Keratinocyte (primary cell): ENCODE results near the gene CFAP100. TPM values are rescaled to one million over a fixed set of nuclear protein-coding genes. Genes with fewer than 3 reads are reported as not detected.

Experiments
- DNase-seq: peaks from one replicate; pipeline ENCODE4 v3.0.0-alpha.2; 2011; ENCODE audit warnings: low read depth, missing footprints, low spot score
- FAIRE-seq: peaks from 2 replicates; lab custom pipeline; 2011; peaks lifted over from hg19 to GRCh38; lab: Jason Lieb, UNC
- H2AFZ ChIP-seq: 2 replicates; pipeline ENCODE4 v1.6.0; 2012; ENCODE audit warnings: low read length, control low read depth, inconsistent platforms; ENCODE audit not compliant: control insufficient read depth
- H3K27ac ChIP-seq: 2 replicates; pipeline ENCODE4 v1.5.1; 2011; ENCODE audit warnings: low read length; ENCODE audit not compliant: control insufficient read depth, insufficient read depth
- H3K27me3 ChIP-seq: 3 replicates; pipeline ENCODE4 v1.6.0; 2011; ENCODE audit warnings: low read length; ENCODE audit not compliant: control insufficient read depth, insufficient read depth; ENCODE audit errors: extremely low read depth
- H3K36me3 ChIP-seq, 2 experiments: 2 replicates in 1 of 2; 3 replicates in 1 of 2; pipeline ENCODE4 v1.5.1; 2011; ENCODE audit warnings: low read length in 2 of 2, mild to moderate bottlenecking in 1 of 2; ENCODE audit not compliant: control insufficient read depth in 2 of 2, insufficient read depth in 2 of 2; ENCODE audit errors: extremely low read depth in 1 of 2
- H3K4me1 ChIP-seq: 3 replicates; pipeline ENCODE4 v1.5.1; 2011; ENCODE audit warnings: low read length; ENCODE audit not compliant: control insufficient read depth, insufficient read depth; ENCODE audit errors: extremely low read depth
- H3K4me2 ChIP-seq: 3 replicates; pipeline ENCODE4 v1.6.0; 2011; ENCODE audit warnings: low read depth, low read length; ENCODE audit not compliant: control insufficient read depth, insufficient read depth; ENCODE audit errors: extremely low read depth
- H3K4me3 ChIP-seq, 3 experiments: fragments of 200-600 bp in 1 of 3; sonication (generic) in 1 of 3; 2 replicates in 2 of 3; 3 replicates in 1 of 3; pipeline ENCODE4 v1.5.1; 2011 to 2016; ENCODE audit warnings: low read length in 3 of 3, mild to moderate bottlenecking in 3 of 3, control low read depth in 2 of 3, inconsistent platforms in 1 of 3, low read depth in 1 of 3, mixed read lengths in 1 of 3, mixed run types in 1 of 3, moderate library complexity in 1 of 3; ENCODE audit not compliant: control insufficient read depth in 2 of 3, insufficient read depth in 2 of 3; ENCODE audit errors: extremely low read depth in 1 of 3
- H3K79me2 ChIP-seq: 2 replicates; pipeline ENCODE4 v1.6.0; 2012; ENCODE audit warnings: low read length; ENCODE audit not compliant: control insufficient read depth, insufficient read depth
- H3K9ac ChIP-seq: 3 replicates; pipeline ENCODE4 v1.6.0; 2011; ENCODE audit warnings: low read length; ENCODE audit not compliant: control insufficient read depth, insufficient read depth; ENCODE audit errors: extremely low read depth
- H3K9me1 ChIP-seq: 3 replicates; pipeline ENCODE4 v1.6.0; 2011; ENCODE audit warnings: low read length; ENCODE audit not compliant: control insufficient read depth, insufficient read depth; ENCODE audit errors: extremely low read depth
- H3K9me3 ChIP-seq: 2 replicates; pipeline ENCODE4 v1.5.1; 2012; ENCODE audit warnings: low read depth, low read length; ENCODE audit not compliant: control insufficient read depth
- H4K20me1 ChIP-seq: 3 replicates; pipeline ENCODE4 v1.6.0; 2011; ENCODE audit warnings: low read length; ENCODE audit not compliant: control insufficient read depth, insufficient read depth; ENCODE audit errors: extremely low read depth
- EZH2 ChIP-seq: IDR thresholded peaks from one replicate; pipeline ENCODE4 v1.6.1; 2012; ENCODE audit warnings: inconsistent platforms, mild to moderate bottlenecking, low read length, moderate library complexity
- dilution Hi-C: fragments of 300-500 bp; cut with MboI; formaldehyde crosslinking; loops from one replicate; pipeline ENCODE4 v1.7.0; 2020; ENCODE audit warnings: low sequenced_read_pairs; ENCODE audit not compliant: extremely low pct_ligation_motif_present
- polyA plus RNA-seq, 5 experiments: library from polyadenylated mRNA; depleted of rRNA in 3 of 5; stranded (reverse) in 3 of 5; stranded (forward) in 1 of 5; unstranded in 1 of 5; fragments of >200 nt; gene quantifications; 1 replicate in 1 of 5; 2 replicates in 3 of 5; 3 replicates in 1 of 5; pipeline versions ENCODE4 v1.2.1 to v1.2.3, GENCODE V29; 2011 to 2012; ENCODE audit warnings: missing spikeins in 2 of 5, low read depth in 1 of 5, low replicate concordance in 1 of 5
- TF ChIP-seq, protein P1 (sequence below), 3 experiments: IDR thresholded peaks in 1 of 3; conservative IDR thresholded peaks in 1 of 3; optimal IDR thresholded peaks in 1 of 3; 2 replicates in 2 of 3; 3 replicates in 1 of 3; pipeline versions ENCODE3 to v1.5.1; 2011; ENCODE audit warnings: low read length in 3 of 3, mild to moderate bottlenecking in 3 of 3, moderate library complexity in 2 of 3, control low read depth in 1 of 3, inconsistent platforms in 1 of 3; ENCODE audit not compliant: insufficient read depth in 2 of 3; ENCODE audit errors: extremely low read depth in 1 of 3

The CFAP100 gene
- polyA plus RNA-seq, 1 donor (not counting 4 experiments of a cell fraction or from before 2014, with no cell fraction given), result not detected

DNA sequence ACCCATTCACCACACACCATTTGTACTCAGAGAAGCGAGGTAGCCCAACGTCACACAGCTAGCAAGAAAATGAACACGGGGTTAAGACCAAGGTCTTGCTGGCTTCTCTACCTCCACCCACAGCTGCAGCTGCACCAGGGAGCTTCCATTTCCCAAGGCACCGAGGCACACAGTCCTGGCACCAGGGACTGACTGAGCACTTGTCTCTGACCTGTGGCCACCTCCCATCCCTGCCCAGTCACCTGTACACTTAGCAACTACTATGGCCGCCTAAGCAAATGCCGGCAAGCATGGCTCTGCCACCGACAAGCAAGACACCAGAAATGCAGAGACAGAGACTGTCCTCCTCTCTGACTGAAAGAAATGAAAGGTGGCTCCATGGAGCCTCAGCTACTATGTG, 65.7 kb downstream of the CFAP100 start:
- FAIRE-seq, result no peak
- Histone ChIP-seq H3K27me3 (no peaks in the 10 kb centered on the region), H3K4me2 (no peak overlapping the region), H3K79me2 (peaks cover 17% of the 10 kb centered on the region), H3K9me1 (no peaks in the 10 kb centered on the region), H3K4me3 (no peak overlapping the region), H3K4me1 (no peaks in the 10 kb centered on the region), H4K20me1 (peaks cover 5% of the 10 kb centered on the region), H2AFZ (no peak overlapping the region), H3K27ac (no peak overlapping the region), H3K9me3 (no peaks in the 10 kb centered on the region), H3K9ac (no peak overlapping the region), H3K36me3 (peaks cover 41 to 55% of the 10 kb centered on the region in 2 experiments)
- DNase-seq, result no peak
- TF ChIP-seq, protein P1, sequence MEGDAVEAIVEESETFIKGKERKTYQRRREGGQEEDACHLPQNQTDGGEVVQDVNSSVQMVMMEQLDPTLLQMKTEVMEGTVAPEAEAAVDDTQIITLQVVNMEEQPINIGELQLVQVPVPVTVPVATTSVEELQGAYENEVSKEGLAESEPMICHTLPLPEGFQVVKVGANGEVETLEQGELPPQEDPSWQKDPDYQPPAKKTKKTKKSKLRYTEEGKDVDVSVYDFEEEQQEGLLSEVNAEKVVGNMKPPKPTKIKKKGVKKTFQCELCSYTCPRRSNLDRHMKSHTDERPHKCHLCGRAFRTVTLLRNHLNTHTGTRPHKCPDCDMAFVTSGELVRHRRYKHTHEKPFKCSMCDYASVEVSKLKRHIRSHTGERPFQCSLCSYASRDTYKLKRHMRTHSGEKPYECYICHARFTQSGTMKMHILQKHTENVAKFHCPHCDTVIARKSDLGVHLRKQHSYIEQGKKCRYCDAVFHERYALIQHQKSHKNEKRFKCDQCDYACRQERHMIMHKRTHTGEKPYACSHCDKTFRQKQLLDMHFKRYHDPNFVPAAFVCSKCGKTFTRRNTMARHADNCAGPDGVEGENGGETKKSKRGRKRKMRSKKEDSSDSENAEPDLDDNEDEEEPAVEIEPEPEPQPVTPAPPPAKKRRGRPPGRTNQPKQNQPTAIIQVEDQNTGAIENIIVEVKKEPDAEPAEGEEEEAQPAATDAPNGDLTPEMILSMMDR (optimal IDR thresholded peaks at IDR 0.05 in 1 of 3, IDR thresholded peaks at IDR 0.05 in 1 of 3, conservative IDR thresholded peaks at IDR 0.05 in 1 of 3; ENCODE audit: extremely low read depth in 1 of 3, insufficient read depth in 2 of 3, low read length in 3 of 3), result no peak
- no peak for TF ChIP-seq EZH2
- dilution Hi-C loops, result no loop called here

DNA sequence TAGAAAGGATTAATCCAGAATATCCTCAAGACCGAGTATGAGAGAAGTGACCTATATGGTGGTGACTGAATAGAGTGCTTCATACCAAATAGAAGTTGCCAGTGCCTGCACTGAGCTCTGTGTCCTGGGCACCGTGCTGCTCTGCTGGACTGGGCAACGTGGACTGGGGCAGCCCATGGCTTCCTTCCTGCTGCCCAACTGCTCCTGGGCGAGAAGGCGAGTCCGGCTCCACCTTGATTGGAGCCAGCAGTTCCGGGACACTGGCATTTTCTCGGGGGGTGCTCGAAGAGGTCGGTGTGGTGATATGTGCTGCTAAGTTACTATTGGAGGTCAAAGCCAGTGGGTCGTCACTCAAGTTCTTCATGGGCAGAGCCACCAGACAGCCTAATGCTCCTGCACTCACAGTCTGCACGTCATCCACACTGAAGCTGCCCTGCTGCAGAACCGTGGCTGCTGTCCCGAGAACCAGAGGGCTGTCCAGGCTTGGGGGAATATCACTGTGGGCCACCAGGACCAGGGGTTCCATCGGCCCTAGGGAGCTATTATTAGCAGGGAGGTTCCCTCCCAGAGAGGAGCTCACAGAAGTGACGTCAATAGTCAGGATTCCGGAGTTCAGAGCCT, 66.9 kb downstream of the CFAP100 start:
- H3K4me2 ChIP-seq, result no peak overlapping the region
- dilution Hi-C loops, result no loop called here
- no peak for TF ChIP-seq EZH2
- TF ChIP-seq, protein P1 (optimal IDR thresholded peaks at IDR 0.05 in 1 of 3, IDR thresholded peaks at IDR 0.05 in 1 of 3, conservative IDR thresholded peaks at IDR 0.05 in 1 of 3; ENCODE audit: extremely low read depth in 1 of 3, insufficient read depth in 2 of 3, low read length in 3 of 3), result no peak
- no peak overlapping the region for H3K9ac ChIP-seq
- H3K27ac ChIP-seq, result no peak overlapping the region
- peaks cover 17% of the 10 kb centered on the region for H3K79me2 ChIP-seq
- peaks cover 43 to 46% of the 10 kb centered on the region in 2 experiments for H3K36me3 ChIP-seq
- no peak for FAIRE-seq
- H3K9me3 ChIP-seq, result no peaks in the 10 kb centered on the region
- peaks cover 5% of the 10 kb centered on the region for H4K20me1 ChIP-seq
- H2AFZ ChIP-seq, result no peak overlapping the region
- H3K4me3 ChIP-seq, result no peak overlapping the region
- H3K4me1 ChIP-seq, result no peaks in the 10 kb centered on the region
- no peaks in the 10 kb centered on the region for H3K27me3 ChIP-seq
- no peak for DNase-seq
- H3K9me1 ChIP-seq, result no peaks in the 10 kb centered on the region
